IPS DF 6.9 (cell line): ENCODE results near the gene ENOX2.

ENCODE experiments used
- DNase-seq: peaks from one replicate; pipeline ENCODE4 v3.0.0-alpha.2; 2013; ENCODE audit warnings: low read depth, low spot score
- H3K27ac ChIP-seq: one replicate; pipeline ENCODE4 v1.5.1; 2013; ENCODE audit warnings: low read length, control low read depth
- H3K27me3 ChIP-seq: 2 replicates; pipeline ENCODE4 v1.6.1; 2013; ENCODE audit warnings: mild to moderate bottlenecking, low read length; ENCODE audit not compliant: control insufficient read depth, insufficient read depth
- H3K36me3 ChIP-seq: 2 replicates; pipeline ENCODE4 v1.6.1; 2013; ENCODE audit warnings: low read length; ENCODE audit not compliant: control insufficient read depth, insufficient read depth
- H3K4me1 ChIP-seq: 2 replicates; pipeline ENCODE4 v1.6.1; 2013; ENCODE audit warnings: low read length; ENCODE audit not compliant: control insufficient read depth, insufficient read depth
- H3K4me3 ChIP-seq: 2 replicates; pipeline ENCODE4 v1.5.1; 2013; ENCODE audit warnings: mild to moderate bottlenecking, low read length
- H3K9me3 ChIP-seq: 2 replicates; pipeline ENCODE4 v1.6.1; 2013; ENCODE audit warnings: low read length, inconsistent platforms; ENCODE audit not compliant: control insufficient read depth, insufficient read depth
- WGBS: extraction: QIAGEN DNeasy Blood & Tissue Kit; methylation state at CpG from one replicate; pipeline ENCODE4 v1.1.7; 2013; ENCODE audit warnings: mixed read lengths, missing lambda C conversion rate; ENCODE audit not compliant: insufficient read length, insufficient coverage; 5-methylcytosine and 5-hydroxymethylcytosine counted together

ENOX2 gene

DNA sequence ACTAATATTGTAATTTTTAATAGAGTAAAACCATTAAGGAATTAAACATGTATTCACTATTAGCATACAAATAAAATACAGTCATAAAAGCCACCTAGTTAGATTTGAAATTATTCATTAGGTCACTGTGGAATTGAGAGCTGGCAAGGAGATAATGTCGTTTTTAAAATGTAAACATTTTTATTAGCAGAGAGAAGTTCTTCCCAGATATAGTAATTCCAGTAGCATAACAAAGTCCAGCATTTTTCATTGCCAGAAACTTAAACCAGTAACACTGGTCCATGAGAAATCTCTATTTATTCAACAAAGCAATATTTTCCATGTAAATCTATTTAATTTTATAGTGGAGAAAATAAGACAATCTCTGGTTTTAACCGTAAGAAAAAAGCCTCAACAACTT lies 17.5 kb downstream of the ENOX2 start:
- no CpG with 5 or more reads among the region's 2 CpGs for WGBS

DNA sequence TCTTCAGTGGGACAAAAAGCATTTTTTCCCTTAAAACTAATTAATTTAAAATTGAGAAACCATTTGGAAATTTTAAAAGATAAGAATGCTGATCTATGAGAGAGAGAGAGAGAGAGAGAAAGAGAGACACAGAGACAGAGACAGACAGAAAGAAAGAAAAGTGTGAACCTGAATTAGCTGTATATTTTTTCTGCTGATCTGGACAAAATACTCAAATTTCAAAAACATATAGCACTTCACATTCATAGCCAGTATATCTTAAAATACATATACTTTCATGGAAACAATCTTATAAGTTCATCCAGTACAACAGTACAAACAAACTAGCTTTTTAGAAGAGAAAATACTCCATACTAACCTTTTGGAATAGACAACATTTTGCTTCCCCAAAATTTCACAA lies 18.4 kb downstream of the ENOX2 start:
- DNase-seq: no peak
- Histone ChIP-seq H3K4me1 (no peaks in the 10 kb centered on the region), H3K4me3 (no peak overlapping the region), H3K9me3 (no peaks in the 10 kb centered on the region), H3K27me3 (no peaks in the 10 kb centered on the region), H3K27ac (no peak overlapping the region), H3K36me3 (no peaks in the 10 kb centered on the region)

More for the DNA sequence above, 17.5 kb downstream of the ENOX2 start:
- no peaks in the 10 kb centered on the region for H3K27me3 ChIP-seq
- no peaks in the 10 kb centered on the region for H3K4me1 ChIP-seq
- H3K27ac ChIP-seq: no peak overlapping the region
- DNase-seq: no peak
- H3K36me3 ChIP-seq: no peaks in the 10 kb centered on the region
- H3K9me3 ChIP-seq: no peaks in the 10 kb centered on the region
- no peak overlapping the region for H3K4me3 ChIP-seq

DNA sequence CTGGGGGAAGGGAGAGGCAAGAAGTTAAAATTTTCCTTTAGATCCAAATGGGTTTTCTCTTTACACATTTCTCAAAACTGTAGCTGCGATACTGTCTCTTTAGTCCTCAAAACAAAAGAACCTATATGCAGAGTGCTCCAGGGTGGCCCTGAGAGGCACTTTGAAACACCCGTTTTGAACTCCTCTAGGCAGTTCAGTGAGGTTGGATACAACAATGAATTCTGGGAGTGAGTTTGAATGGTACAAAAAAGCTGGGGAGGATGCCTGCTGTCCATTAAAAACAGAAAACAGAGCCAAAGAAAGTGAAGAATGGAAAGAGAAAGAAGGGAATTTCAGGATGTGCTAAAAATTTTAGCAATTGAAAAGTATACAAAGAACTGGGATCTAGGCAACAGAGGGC lies 23.1 kb downstream of the ENOX2 start:
- Histone ChIP-seq H3K4me3 (no peak overlapping the region), H3K27ac (no peak overlapping the region), H3K27me3 (no peaks in the 10 kb centered on the region), H3K9me3 (no peaks in the 10 kb centered on the region), H3K4me1 (no peaks in the 10 kb centered on the region), H3K36me3 (no peaks in the 10 kb centered on the region)
- no CpG with 5 or more reads among the region's 2 CpGs for WGBS
- no peak for DNase-seq

DNA sequence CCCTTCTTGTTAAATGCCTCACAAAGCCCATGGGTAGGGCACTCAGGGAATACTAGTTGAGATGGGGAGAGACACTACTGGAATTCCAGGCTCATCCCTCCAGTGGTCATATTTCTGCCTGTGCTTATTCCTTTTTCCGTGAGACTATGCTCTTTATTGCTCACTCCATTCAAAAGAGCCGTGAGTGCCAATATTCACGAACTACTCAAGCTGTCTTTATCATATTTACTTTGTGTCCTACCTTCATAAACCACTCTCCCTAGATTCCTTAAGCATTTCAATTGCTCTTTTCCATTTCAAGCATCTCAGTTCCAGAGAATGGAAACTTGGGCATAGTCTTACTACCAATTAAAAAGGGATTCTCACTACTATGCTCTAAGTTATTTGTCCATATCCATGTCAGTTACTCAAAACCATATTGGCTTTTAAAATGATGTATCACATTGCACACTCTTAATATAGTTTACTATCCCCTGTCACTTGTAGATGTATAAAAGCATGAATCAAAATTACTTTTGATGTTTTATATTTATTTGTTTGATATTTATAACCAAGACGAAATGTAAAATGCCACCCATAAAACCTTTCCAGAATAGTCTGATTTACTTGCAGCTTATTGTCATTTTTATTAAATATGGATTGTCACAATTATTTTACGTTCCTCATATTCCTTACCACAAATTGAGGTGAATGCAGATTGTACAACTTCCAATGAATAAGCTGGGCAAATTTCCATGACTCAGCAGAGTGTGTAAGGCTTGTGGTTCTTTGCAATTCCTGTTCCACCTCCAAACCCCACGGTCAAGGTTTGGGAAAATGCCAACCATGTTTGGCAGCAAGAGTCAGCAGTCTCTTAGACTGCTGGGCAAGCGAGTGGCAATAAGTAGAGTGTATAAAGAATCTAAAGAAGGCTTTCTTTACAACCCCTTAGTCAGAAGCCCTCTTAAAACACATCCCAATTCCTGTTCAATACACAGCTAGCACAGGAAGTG lies 24.4 kb downstream of the ENOX2 start:
- no CpG with 5 or more reads among the region's 7 CpGs for WGBS
- no peak overlapping the region for H3K27ac ChIP-seq
- no peak for DNase-seq

GRCh38 chrX:130877892-130878341 lies 25.1 kb downstream of the ENOX2 start:
- no CpG with 5 or more reads among the region's 1 CpG for WGBS
- Histone ChIP-seq H3K27ac (no peak overlapping the region), H3K27me3 (no peaks in the 10 kb centered on the region), H3K36me3 (no peaks in the 10 kb centered on the region), H3K9me3 (no peaks in the 10 kb centered on the region), H3K4me1 (no peaks in the 10 kb centered on the region), H3K4me3 (no peak overlapping the region)
- no peak for DNase-seq

More for the DNA sequence above, 24.4 kb downstream of the ENOX2 start:
- H3K9me3 ChIP-seq: no peaks in the 10 kb centered on the region
- no peaks in the 10 kb centered on the region for H3K4me1 ChIP-seq
- no peaks in the 10 kb centered on the region for H3K36me3 ChIP-seq
- no peaks in the 10 kb centered on the region for H3K27me3 ChIP-seq
- H3K4me3 ChIP-seq: no peak overlapping the region

DNA sequence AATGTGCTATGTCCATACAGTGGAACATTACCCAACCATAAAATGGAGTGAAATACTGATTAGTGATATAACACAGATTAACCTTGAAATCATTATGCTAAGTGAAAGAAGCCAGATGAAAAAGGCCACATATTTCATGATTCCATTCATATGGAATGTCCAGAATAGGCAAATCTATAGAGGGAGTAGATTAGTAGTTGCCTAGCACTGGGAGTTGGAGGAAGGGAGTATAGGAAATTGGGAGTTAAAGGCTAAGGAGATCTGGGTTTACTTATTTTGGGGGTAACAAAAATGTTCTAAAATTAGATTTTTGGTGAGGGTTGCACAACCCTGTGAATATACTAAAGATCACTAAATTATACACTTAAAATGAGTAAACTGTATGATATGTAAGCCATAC lies 26.8 kb downstream of the ENOX2 start:
- H3K4me1 ChIP-seq: no peaks in the 10 kb centered on the region
- H3K4me3 ChIP-seq: no peak overlapping the region
- no peak for DNase-seq
- no peaks in the 10 kb centered on the region for H3K36me3 ChIP-seq
- H3K9me3 ChIP-seq: no peaks in the 10 kb centered on the region
- no peaks in the 10 kb centered on the region for H3K27me3 ChIP-seq
- H3K27ac ChIP-seq: no peak overlapping the region

GRCh38 chrX:130874751-130875150 lies 28.3 kb downstream of the ENOX2 start:
- Histone ChIP-seq H3K27me3 (no peaks in the 10 kb centered on the region), H3K4me1 (no peaks in the 10 kb centered on the region), H3K4me3 (no peak overlapping the region), H3K27ac (no peak overlapping the region), H3K9me3 (no peaks in the 10 kb centered on the region), H3K36me3 (no peaks in the 10 kb centered on the region)
- no CpG with 5 or more reads among the region's 2 CpGs for WGBS
- no peak for DNase-seq

- DNase-seq: no peak
- Histone ChIP-seq H3K27ac (no peak overlapping the region), H3K9me3 (no peaks in the 10 kb centered on the region), H3K27me3 (no peaks in the 10 kb centered on the region), H3K4me3 (no peak overlapping the region), H3K4me1 (no peaks in the 10 kb centered on the region), H3K36me3 (no peaks in the 10 kb centered on the region)
- WGBS: no CpG with 5 or more reads among the region's 3 CpGs
These were observed 33.8 kb downstream of the ENOX2 start for GRCh38 chrX:130869239-130869638.

DNA sequence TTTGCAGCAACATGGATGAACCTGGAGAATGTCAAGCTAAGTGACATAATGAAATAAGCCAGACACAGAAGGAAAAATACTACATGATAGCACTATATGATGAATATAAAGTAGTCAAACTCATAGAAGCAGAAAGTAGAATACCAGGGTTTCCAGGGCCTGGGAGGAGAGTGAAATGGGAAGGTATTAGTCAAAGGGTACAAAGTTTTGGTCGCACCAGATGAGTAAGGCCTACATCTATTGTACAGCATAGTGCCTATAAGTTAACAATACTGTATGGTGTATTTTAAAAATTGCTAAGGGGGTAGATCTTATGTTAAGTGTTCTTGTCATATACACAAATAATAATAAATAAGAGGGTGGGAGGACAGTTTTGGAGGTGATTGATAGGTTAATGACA lies 41.5 kb downstream of the ENOX2 start:
- Histone ChIP-seq H3K27ac (no peak overlapping the region), H3K9me3 (no peaks in the 10 kb centered on the region), H3K4me1 (no peaks in the 10 kb centered on the region), H3K36me3 (no peaks in the 10 kb centered on the region), H3K27me3 (no peaks in the 10 kb centered on the region), H3K4me3 (no peak overlapping the region)
- WGBS: no CpG with 5 or more reads among the region's 1 CpG
- no peak for DNase-seq

GRCh38 chrX:130857207-130857606 lies 45.8 kb downstream of the ENOX2 start:
- Histone ChIP-seq H3K9me3 (no peaks in the 10 kb centered on the region), H3K27me3 (no peaks in the 10 kb centered on the region), H3K27ac (no peak overlapping the region), H3K4me1 (no peaks in the 10 kb centered on the region), H3K4me3 (no peak overlapping the region), H3K36me3 (no peaks in the 10 kb centered on the region)
- no peak for DNase-seq
- WGBS: no CpG with 5 or more reads among the region's 1 CpG

DNA sequence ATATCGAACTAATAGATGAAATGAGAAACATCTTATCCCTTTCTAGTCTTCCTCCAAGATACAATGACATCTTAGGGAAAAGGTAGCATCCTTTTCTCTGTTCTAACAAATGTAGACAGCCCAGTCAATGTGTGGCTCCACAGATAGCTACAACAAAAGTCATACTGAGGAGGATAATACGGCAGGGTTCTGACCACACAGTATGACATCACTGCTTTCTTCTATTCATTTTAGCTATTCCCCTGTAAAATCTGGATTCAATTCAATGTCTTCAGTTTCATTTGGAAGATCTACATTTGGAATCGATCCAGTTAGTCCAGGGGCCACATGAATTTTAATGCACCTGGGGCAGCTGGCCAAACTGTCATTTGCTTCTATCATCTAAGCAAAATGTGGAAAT lies 51.4 kb downstream of the ENOX2 start:
- Histone ChIP-seq H3K9me3 (no peaks in the 10 kb centered on the region), H3K4me3 (no peak overlapping the region), H3K36me3 (no peaks in the 10 kb centered on the region), H3K27me3 (no peaks in the 10 kb centered on the region), H3K4me1 (no peaks in the 10 kb centered on the region), H3K27ac (no peak overlapping the region)
- WGBS: no CpG with 5 or more reads among the region's 3 CpGs
- DNase-seq: no peak
